Cerebellar cortex (tissue), 1 donor: ENCODE results near the gene ACOT11.
"Not testable (repeated sequence)": the region's sequence is repeated elsewhere in the genome, so short reads cannot be mapped to it uniquely, and the experiment has no call there.

ENCODE experiments used
- DNase-seq: peaks from one replicate; pipeline ENCODE4 v3.0.0-alpha.2; 2015; ENCODE audit warnings: low spot score

The ACOT11 gene

GRCh38 chr1:54547601-54548388 is at the start of gene ACOT11:
ACOT11 (plus strand) TSS chr1:54548228; CDS start chr1:54548310, 82 bp downstream.
- peak; percentile 62 for DNase-seq

DNA sequence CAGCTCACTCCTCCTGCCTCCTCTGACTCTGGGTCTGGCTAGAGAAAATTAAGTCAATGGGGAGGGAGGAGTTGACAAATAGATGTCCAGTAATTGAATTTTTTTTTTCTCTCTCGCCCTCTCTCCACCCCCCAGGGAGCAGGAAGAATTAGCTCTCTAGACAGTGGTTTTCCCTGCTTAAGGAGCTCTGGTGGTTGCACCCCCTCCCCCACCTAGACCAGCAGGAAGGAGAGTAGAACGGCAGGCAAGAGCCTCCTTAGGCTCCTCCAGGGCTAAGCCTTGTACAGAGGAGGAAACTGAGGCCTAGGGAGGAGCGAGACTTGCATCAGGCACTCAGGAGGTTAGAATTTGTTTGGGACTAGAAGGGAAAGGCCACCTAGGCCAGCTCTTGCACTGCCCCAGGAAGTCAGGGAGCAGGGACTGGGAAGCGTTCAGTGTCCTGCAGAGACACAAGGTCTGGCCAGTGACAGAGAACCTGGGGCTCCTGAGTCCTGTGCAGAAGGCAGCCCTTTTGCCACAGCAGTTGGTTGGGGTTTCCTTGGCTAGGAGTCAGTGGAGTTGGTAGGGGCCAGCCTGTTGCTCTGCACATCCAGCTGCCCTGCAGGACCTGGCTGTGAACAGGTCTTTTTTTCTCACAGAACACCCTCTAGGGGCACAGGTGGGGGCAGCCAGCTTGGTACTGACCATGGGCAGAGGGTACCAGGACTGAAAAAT is 49.5 kb upstream of the ACOT11 start:
- DNase-seq = peak; percentile 38

DNA sequence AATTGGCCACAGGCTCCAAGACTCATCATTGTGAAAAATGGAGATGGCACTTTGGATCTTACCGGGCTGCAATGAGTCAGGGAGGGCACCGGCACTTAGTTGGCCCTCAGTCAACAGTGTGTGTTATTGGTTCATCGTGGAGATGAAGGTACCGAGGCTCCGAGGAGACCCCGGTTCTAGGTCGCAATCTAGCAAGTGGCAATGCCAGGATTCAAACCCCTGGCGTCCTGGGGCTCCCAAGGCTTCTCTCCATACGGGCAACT is 49.0 kb upstream of the ACOT11 start:
- DNase-seq = peak; percentile 20

GRCh38 chr1:54499360-54500106 is 48.5 kb upstream of the ACOT11 start:
- peak; percentile 49 for DNase-seq

- peak; percentile 56 for DNase-seq
These were observed 48.0 kb upstream of the ACOT11 start for GRCh38 chr1:54500107-54500431.

DNA sequence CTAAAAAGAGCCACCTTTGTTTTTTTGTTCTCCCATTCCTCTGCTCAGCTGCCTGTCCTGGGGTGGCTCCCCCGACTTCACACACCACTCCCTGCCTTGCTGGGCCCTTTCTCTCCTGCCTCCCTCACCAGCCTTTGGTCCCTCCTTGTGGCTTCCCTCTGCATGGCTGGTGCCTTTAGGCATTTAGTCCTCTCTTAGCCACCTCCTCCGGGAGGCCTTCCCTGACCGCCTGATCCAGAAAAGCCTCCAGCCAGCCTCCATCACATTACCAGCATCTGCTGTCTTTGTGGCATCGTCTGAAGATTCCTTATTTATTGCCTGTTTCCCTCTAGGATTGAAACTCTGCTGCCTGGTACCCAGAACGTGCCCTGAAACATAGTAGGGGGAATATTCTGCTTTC is 46.2 kb upstream of the ACOT11 start:
- DNase-seq = no peak

DNA sequence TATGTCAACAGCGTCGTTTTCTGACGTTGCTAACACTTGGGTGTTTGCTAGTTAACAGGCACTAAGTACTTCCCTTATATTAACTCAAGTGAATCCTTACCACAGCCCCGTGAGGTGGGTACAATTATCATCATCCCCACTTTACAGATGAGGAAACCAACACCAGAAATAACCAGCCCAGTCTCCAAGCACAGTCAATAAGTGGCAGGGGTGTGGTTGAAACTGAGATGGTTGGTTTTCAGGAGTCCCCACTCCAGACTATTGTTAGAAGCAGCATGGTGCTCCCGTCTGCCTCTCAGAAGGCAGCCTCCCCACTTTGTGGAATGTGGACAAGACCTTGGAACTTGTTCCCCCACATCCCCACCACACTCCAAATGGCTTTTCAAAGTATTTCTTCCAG is 45.7 kb upstream of the ACOT11 start:
- no peak for DNase-seq

GRCh38 chr1:54506594-54506993 is 41.4 kb upstream of the ACOT11 start:
- no peak for DNase-seq

GRCh38 chr1:54507033-54507870 is 40.8 kb upstream of the ACOT11 start:
- DNase-seq = no peak

- DNase-seq = peak; percentile 12
These were observed 37.2 kb upstream of the ACOT11 start for GRCh38 chr1:54510715-54511270.

DNA sequence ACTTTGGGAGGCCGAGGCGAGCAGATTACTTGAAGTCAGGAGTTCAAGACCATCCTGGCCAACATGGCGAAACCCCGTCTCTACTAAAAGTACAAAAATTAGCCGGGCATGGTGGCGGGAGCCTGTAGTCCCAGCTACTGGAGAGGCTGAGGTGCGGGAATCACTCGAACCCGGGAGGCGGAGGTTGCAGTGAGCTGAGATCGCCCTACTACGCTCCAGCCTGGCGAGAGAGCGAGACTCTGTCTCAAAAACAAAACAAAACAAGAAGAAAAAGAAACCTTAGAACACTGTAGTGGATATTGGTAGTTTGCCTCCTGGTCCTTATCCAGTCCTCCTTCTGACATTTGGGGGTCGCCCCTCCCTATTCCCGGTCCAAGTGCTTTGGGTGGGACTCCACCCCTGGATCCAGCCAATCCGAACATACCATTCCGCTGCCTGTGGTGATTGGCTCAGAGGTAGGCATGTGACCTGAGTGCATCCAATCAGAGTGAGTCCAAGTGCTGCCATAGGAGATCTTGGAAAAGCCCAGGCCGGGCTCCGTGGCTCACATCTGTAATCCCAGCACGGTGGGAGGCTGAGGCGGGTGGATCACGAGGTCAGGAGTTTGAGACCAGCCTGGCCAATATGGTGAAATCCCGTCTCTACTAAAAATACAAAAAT is 34.0 kb upstream of the ACOT11 start:
- DNase-seq = not testable (repeated sequence)

GRCh38 chr1:54516249-54516920 is 31.6 kb upstream of the ACOT11 start:
- no peak for DNase-seq

DNA sequence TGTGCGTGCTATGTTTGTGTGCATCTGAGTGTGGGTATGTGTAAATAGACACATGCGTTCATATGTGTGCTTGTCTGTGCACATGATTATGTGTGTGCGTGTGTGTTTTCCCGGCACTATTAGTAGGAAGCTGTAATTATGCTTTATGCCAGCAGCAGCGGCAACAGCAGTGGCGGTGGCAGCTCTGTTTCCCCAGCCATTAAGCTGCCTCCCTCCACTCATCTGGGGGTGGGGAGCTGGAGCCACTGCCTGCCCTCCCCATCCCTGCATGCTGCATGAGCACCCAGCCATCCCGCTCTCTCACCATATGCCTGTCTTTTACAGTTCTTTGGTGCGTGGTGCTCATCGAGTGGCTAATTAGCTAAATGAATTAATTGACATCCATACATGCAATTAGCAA is 30.5 kb upstream of the ACOT11 start:
- no peak for DNase-seq

- no peak for DNase-seq
These were observed 29.5 kb upstream of the ACOT11 start for GRCh38 chr1:54518489-54518888.

DNA sequence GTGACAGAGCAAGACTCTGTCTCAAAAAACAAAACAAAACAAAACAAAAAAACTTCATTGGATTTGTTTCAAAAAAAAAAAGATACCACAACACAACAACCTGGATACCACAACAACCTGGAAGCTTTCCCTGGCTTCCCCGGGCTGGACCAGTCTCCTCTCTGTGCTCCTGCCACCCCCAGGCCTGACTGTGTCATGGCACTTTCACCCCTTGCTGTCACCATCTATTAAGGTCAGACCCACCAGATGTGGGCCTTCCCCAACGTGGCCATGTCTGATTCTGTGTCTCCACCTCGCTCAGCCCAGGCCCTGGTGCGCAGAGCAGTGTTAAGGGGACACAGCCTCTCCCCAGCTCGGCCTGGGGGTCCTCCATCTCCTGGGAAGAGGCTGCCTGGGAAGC is 28.3 kb upstream of the ACOT11 start:
- DNase-seq = peak; percentile 26

DNA sequence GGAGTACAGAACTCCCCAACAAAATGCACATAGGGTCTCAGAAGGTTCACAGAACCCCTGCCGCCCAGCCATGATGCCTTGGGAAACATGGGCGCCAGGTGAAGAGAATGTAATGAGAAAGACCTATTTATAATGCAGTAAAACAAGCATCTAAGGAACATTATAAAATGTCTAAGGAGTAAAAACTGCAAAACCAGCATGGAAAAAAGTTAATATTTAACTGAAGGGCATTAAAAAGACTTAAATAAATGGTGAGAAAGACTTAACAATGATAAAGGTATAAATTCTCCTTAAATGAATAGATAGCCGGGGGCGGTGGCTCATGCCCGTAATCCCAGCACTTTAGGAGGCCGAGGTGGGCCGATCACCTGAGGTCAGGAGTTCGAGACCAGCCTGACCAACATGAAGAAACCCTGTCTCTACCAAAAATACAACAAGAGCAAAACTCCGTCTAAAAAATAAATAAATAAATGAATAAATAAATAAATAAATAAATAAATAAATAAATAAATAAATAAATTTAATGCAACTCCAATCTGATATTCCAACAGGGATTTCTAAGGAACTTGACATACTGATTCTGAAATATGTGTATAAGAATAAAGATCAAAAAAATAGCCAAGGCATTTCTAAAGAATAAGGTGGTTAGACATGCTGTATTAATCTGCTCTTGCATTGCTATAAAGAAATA is 27.3 kb upstream of the ACOT11 start:
- DNase-seq = no peak

- DNase-seq = not testable (repeated sequence)
These were observed 21.5 kb upstream of the ACOT11 start for GRCh38 chr1:54526565-54526964.

- DNase-seq = no peak
These were observed 19.4 kb upstream of the ACOT11 start for GRCh38 chr1:54528613-54529012.

DNA sequence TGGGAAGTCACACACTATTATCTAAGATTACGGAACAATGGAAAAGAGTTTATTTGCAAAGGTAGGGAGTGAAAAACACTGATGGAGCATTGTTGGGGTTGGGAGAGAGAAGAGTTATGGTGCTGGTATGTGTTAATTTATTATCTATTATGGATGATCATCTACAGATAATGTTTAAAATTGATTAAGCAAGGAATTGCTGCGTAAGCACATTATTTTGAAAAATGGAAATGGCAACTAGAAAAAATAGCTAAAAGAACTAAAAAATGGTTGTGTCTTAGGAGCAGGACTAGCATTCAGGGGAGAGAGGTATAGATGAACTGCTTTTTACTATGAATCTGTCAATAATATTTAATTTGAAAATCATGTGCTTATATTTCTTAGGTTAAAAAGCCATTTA is 16.0 kb upstream of the ACOT11 start:
- DNase-seq = no peak

DNA sequence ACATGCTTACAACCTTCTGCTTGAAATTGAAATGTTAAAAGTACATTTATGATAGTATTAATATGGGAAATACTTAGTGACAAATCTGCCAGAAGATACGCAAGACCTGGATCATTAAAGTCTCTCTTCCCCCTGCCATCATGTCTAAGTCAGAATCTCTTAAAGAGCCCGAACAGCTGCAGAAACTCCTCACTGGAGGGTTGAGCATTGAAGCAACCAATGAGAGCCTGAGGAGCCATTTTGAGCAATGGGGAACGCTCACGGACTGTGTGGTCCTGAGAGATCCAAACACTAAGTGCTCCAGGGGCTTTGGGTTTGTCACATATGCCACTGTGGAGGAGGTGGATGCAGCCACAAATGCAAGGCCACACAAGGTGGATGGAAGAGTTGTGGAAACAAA is 11.4 kb upstream of the ACOT11 start:
- not testable (repeated sequence) for DNase-seq
